Anterior cingulate cortex (tissue), 58 donors: ENCODE measurements around the gene TRMO.
A peak's percentile ranks its signal among the peaks of the same experiment; 100 is the strongest.

Experiments
- DNase-seq, 58 donors: peaks; one replicate each; lab custom pipeline; 2025; lab: John Stamatoyannopoulos, UW

The TRMO gene

GRCh38 chr9:97940233-97940632, 17.9 kb upstream of the TRMO start:
- DNase-seq: no peak

GRCh38 chr9:97938081-97938644, 15.9 kb upstream of the TRMO start, which contains the start of gene HEMGN:
Gene HEMGN (minus strand): TSS chr9:97938172. CDS start chr9:97938136, 36 bp downstream.
- no peak for DNase-seq

- no peak for DNase-seq
These were observed 14.7 kb upstream of the TRMO start for GRCh38 chr9:97936998-97937397.

GRCh38 chr9:97935276-97935675, 13.0 kb upstream of the TRMO start:
- DNase-seq: no peak

GRCh38 chr9:97934321-97935115, 12.2 kb upstream of the TRMO start:
- DNase-seq: peak in 7 of 58 donors; percentile 2 to 19 (median 9)

- DNase-seq: no peak
These were observed 11.1 kb upstream of the TRMO start for GRCh38 chr9:97933297-97933998.

- no peak for DNase-seq
These were observed 8.7 kb upstream of the TRMO start for GRCh38 chr9:97930972-97931371.

- DNase-seq: no peak
These were observed 6.8 kb upstream of the TRMO start for GRCh38 chr9:97928986-97929604.

- no peak for DNase-seq
These were observed 3.4 kb upstream of the TRMO start for GRCh38 chr9:97925497-97926334.

- DNase-seq: no peak
These were observed 2.1 kb upstream of the TRMO start for GRCh38 chr9:97924386-97924785.

GRCh38 chr9:97923529-97924108, 1.3 kb upstream of the TRMO start:
- peak in 50 of 58 donors; percentile 14 to 79 (median 52) for DNase-seq

- DNase-seq: no peak
These were observed 3.0 kb downstream of the TRMO start for GRCh38 chr9:97919217-97919813.

GRCh38 chr9:97918611-97919010, 3.7 kb downstream of the TRMO start:
- no peak for DNase-seq

- no peak for DNase-seq
These were observed 10.3 kb downstream of the TRMO start for GRCh38 chr9:97911970-97912369.

- no peak for DNase-seq
These were observed 10.8 kb downstream of the TRMO start for GRCh38 chr9:97911528-97911927.

GRCh38 chr9:97910357-97910756, 11.9 kb downstream of the TRMO start:
- no peak for DNase-seq

GRCh38 chr9:97908705-97909104, 13.6 kb downstream of the TRMO start:
- no peak for DNase-seq

GRCh38 chr9:97907632-97908031, 14.7 kb downstream of the TRMO start:
- DNase-seq: no peak

- peak in 2 of 58 donors; percentile 7 to 12 for DNase-seq
These were observed 15.3 kb downstream of the TRMO start for GRCh38 chr9:97907046-97907445.
